IMR-90 (cell line): Measurements from ENCODE around the gene TBXAS1. TPM values are rescaled to one million over a fixed set of nuclear protein-coding genes. Genes with fewer than 3 reads are reported as not detected.

ENCODE experiments used
- ATAC-seq: fragments of 200-7000 bp; cut with Tn5 transposase; 2 replicates; pipeline ENCODE4 v1.9.1; 2020; ENCODE audit warnings: low read depth, mild to moderate bottlenecking, moderate library complexity
- BruUV-seq: library from RNA; stranded (reverse); fragments of 400-500 nt; replicated peaks from 2 replicates; lab custom pipeline; 2021; lab: Mats Ljungman, UMichigan
- CTCF ChIA-PET: fragments of 300-600 bp; formaldehyde crosslinking; extraction: SDS; loops from one replicate; lab custom pipeline; 2021; ENCODE audit warnings: antibody characterized with exemption; lab: Yijun Ruan, JAX
- POLR2A ChIA-PET: fragments of 300-600 bp; sonication (Branson Sonifier 250); formaldehyde crosslinking; loops from one replicate; lab custom pipeline; 2022; ENCODE audit warnings: antibody characterized with exemption; ENCODE audit not compliant: unreplicated experiment; lab: Charles Lee
- DNase-seq: peaks from one replicate; pipeline ENCODE4 v3.0.0; 2013
- H2AFZ ChIP-seq: replicated peaks from 2 replicates; pipeline ENCODE3; 2013; ENCODE audit warnings: low read length, mild to moderate bottlenecking; ENCODE audit not compliant: poor library complexity
- H2AK5ac ChIP-seq: 2 replicates; pipeline ENCODE4 v1.6.1; 2013; ENCODE audit warnings: low read depth, low read length, inconsistent platforms
- H2AK9ac ChIP-seq: replicated peaks from 2 replicates; pipeline ENCODE3; 2013; ENCODE audit warnings: mild to moderate bottlenecking, low read depth, low read length, moderate library complexity; ENCODE audit not compliant: poor library complexity
- H2BK120ac ChIP-seq: 2 replicates; pipeline ENCODE4 v1.6.1; 2013; ENCODE audit warnings: low read depth, low read length, inconsistent platforms
- H2BK15ac ChIP-seq: 3 replicates; pipeline ENCODE4 v1.6.1; 2013; ENCODE audit warnings: low read depth, low read length, inconsistent platforms
- H2BK20ac ChIP-seq: 2 replicates; pipeline ENCODE4 v1.6.1; 2013; ENCODE audit warnings: low read depth, mild to moderate bottlenecking, inconsistent platforms, low read length, moderate library complexity
- H2BK5ac ChIP-seq: 2 replicates; pipeline ENCODE4 v1.6.1; 2013; ENCODE audit warnings: mild to moderate bottlenecking, low read depth, low read length, inconsistent platforms; ENCODE audit not compliant: poor library complexity, severe bottlenecking
- H3K14ac ChIP-seq: replicated peaks from 2 replicates; pipeline ENCODE4 v1.6.1; 2013; ENCODE audit warnings: low read depth, low read length, inconsistent platforms
- H3K18ac ChIP-seq: 2 replicates; pipeline ENCODE4 v1.6.1; 2013; ENCODE audit warnings: low read depth, low read length, control low read depth
- H3K23ac ChIP-seq: 2 replicates; pipeline ENCODE4 v1.6.1; 2013; ENCODE audit warnings: low read depth, low read length, inconsistent platforms
- H3K27ac ChIP-seq: 2 replicates; pipeline ENCODE4 v1.5.1; 2013; ENCODE audit warnings: mild to moderate bottlenecking, control low read depth, low read length; ENCODE audit not compliant: insufficient read depth
- H3K27me3 ChIP-seq: 2 replicates; pipeline ENCODE4 v1.6.1; 2013; ENCODE audit warnings: low read length; ENCODE audit not compliant: control insufficient read depth, insufficient read depth
- H3K36me3 ChIP-seq: 2 replicates; pipeline ENCODE4 v1.6.1; 2013; ENCODE audit warnings: low read length, mixed read lengths; ENCODE audit not compliant: control insufficient read depth, insufficient read depth
- H3K4ac ChIP-seq: 2 replicates; pipeline ENCODE4 v1.6.1; 2013; ENCODE audit warnings: low read depth, low read length, inconsistent platforms
- H3K4me1 ChIP-seq: 2 replicates; pipeline ENCODE4 v1.6.1; 2013; ENCODE audit warnings: low read length, mixed read lengths; ENCODE audit not compliant: control insufficient read depth, insufficient read depth
- H3K4me2 ChIP-seq: 2 replicates; pipeline ENCODE4 v1.6.1; 2013; ENCODE audit warnings: low read depth, mild to moderate bottlenecking, control low read depth, low read length, moderate library complexity
- H3K4me3 ChIP-seq: 2 replicates; pipeline ENCODE4 v1.5.1; 2013; ENCODE audit warnings: low read depth, mild to moderate bottlenecking, control low read depth, low read length, moderate library complexity; ENCODE audit not compliant: insufficient read depth
- H3K56ac ChIP-seq: 2 replicates; pipeline ENCODE4 v1.6.1; 2013; ENCODE audit warnings: low read length, inconsistent platforms; ENCODE audit not compliant: insufficient read depth; ENCODE audit errors: extremely low read depth
- H3K79me1 ChIP-seq, 2 experiments: 2 replicates each; pipeline ENCODE4 v1.6.1; 2013; ENCODE audit warnings: low read length in 2 of 2, inconsistent platforms in 1 of 2, low read depth in 1 of 2
- H3K9ac ChIP-seq: 2 replicates; pipeline ENCODE4 v1.6.1; 2013; ENCODE audit warnings: low read depth, low read length, control low read depth
- H3K9me1 ChIP-seq: 2 replicates; pipeline ENCODE4 v1.6.1; 2013; ENCODE audit warnings: low read length, inconsistent platforms; ENCODE audit not compliant: insufficient read depth
- H3K9me3 ChIP-seq: 2 replicates; pipeline ENCODE4 v1.6.1; 2013; ENCODE audit warnings: low read length; ENCODE audit not compliant: control insufficient read depth, insufficient read depth
- H4K20me1 ChIP-seq: 2 replicates; pipeline ENCODE4 v1.6.1; 2013; ENCODE audit warnings: low read length, inconsistent platforms; ENCODE audit not compliant: insufficient read depth
- H4K5ac ChIP-seq: 2 replicates; pipeline ENCODE4 v1.6.1; 2013; ENCODE audit warnings: mild to moderate bottlenecking, low read depth, low read length, control low read depth
- H4K8ac ChIP-seq, 2 experiments: 2 replicates each; pipeline ENCODE4 v1.6.1; 2013; ENCODE audit warnings: low read depth in 2 of 2, low read length in 2 of 2, control low read depth in 1 of 2, inconsistent platforms in 1 of 2
- H4K91ac ChIP-seq: 2 replicates; pipeline ENCODE4 v1.6.1; 2013; ENCODE audit warnings: low read depth, low read length, inconsistent platforms; ENCODE audit not compliant: insufficient read depth
- CHD1 ChIP-seq: IDR thresholded peaks from 2 replicates; pipeline ENCODE4 v1.6.1; 2012; ENCODE audit warnings: low read depth, low read length, improper control_type of control experiment
- CTCF ChIP-seq: conservative IDR thresholded peaks from 2 replicates; pipeline ENCODE4 v1.5.1; 2012; ENCODE audit warnings: mild to moderate bottlenecking, low read depth, low read length, improper control_type of control experiment
- MAFK ChIP-seq: IDR thresholded peaks from 2 replicates; pipeline ENCODE4 v1.6.1; 2012; ENCODE audit warnings: low read depth, low read length, improper control_type of control experiment
- NFE2L2 ChIP-seq: fragments of 150-350 bp; IDR thresholded peaks from 2 replicates; pipeline ENCODE4 v1.6.1; 2016; ENCODE audit warnings: low read depth, mild to moderate bottlenecking, low read length
- POLR2A ChIP-seq: IDR thresholded peaks from 2 replicates; pipeline ENCODE4 v1.6.1; 2012; ENCODE audit warnings: mild to moderate bottlenecking, low read depth, low read length
- RFX5 ChIP-seq: IDR thresholded peaks from 2 replicates; pipeline ENCODE4 v1.8.0; 2012; ENCODE audit warnings: low read depth, mild to moderate bottlenecking, low read length, moderate library complexity
- WGBS, 2 experiments: methylation state at CpG; one replicate each; pipeline versions ENCODE4 v1.1.5 to v1.1.7; 2013; ENCODE audit warnings: missing lambda C conversion rate in 2 of 2; ENCODE audit not compliant: insufficient read length in 1 of 2; ENCODE audit errors: extremely low coverage in 2 of 2; 5-methylcytosine and 5-hydroxymethylcytosine counted together
- dilution Hi-C: fragments of 300-500 bp; cut with HindIII; formaldehyde crosslinking; loops from one replicate; pipeline ENCODE4 v1.14.3; 2018; ENCODE audit warnings: low sequenced_read_pairs; ENCODE audit not compliant: unreplicated experiment
- in situ Hi-C: fragments of 300-500 bp; cut with MboI; formaldehyde crosslinking; loops from 3 replicates; pipeline ENCODE4 v1.14.3; 2019; ENCODE audit warnings: low sequenced_read_pairs, inconsistent platforms, mixed read lengths
- intact Hi-C: fragments of 100-400 bp; cut with micrococcal nuclease; formaldehyde crosslinking; loops from 2 replicates; pipeline ENCODE4 v1.10.0; 2022
- polyA plus RNA-seq, 3 experiments: library from polyadenylated mRNA; depleted of rRNA; stranded (reverse); fragments of >200 nt; gene quantifications; 2 replicates each; pipeline ENCODE4 v1.2.3, GENCODE V29; 2012; ENCODE audit warnings: low replicate concordance in 1 of 3
- total RNA-seq: library from RNA; depleted of rRNA; stranded (reverse); fragments of >200 nt; gene quantifications from 2 replicates; pipeline ENCODE4 v1.2.3, GENCODE V29; 2012

Gene TBXAS1
- total and polyA plus RNA-seq, 2 of the 4 experiments (the other 2 are of a cell fraction): 5.9 to 10.8 TPM

- TF ChIP-seq CHD1: no peak
- no peak for TF ChIP-seq NFE2L2
- no peak for TF ChIP-seq CTCF
- TF ChIP-seq POLR2A: no peak
- TF ChIP-seq MAFK: no peak
- no peak for TF ChIP-seq RFX5
- Histone ChIP-seq H4K20me1 (no peaks in the 10 kb centered on the region), H2BK5ac (no peak overlapping the region), H3K4me3 (no peak overlapping the region), H3K79me1 (peaks cover 6 to 8% of the 10 kb centered on the region in 2 experiments; a peak in 2 of 4 replicates), H3K4me2 (no peak overlapping the region), H2BK15ac (no peak overlapping the region), H3K14ac (no peak overlapping the region), H3K4me1 (no peaks in the 10 kb centered on the region), H3K4ac (no peak overlapping the region), H3K9me3 (peaks cover 7% of the 10 kb centered on the region), H3K56ac (no peak overlapping the region), H2AK9ac (no peak overlapping the region), H3K27ac (no peak overlapping the region), H4K5ac (no peak overlapping the region), H3K9me1 (no peaks in the 10 kb centered on the region), H4K91ac (no peak overlapping the region), H3K18ac (no peak overlapping the region), H2AK5ac (no peak overlapping the region), H3K23ac (no peak overlapping the region), H3K27me3 (peaks cover 2% of the 10 kb centered on the region; the same call in 1 of the 2 replicates), H3K9ac (no peak overlapping the region), H2BK120ac (no peak overlapping the region), H3K36me3 (no peaks in the 10 kb centered on the region), H4K8ac (no peak overlapping the region), H2AFZ (no peak overlapping the region), H2BK20ac (no peak overlapping the region)
- intact Hi-C loops (no loop called here), in situ Hi-C loops (no loop called here), dilution Hi-C loops (no loop called here)
- CTCF ChIA-PET: no interaction called here
- ATAC-seq (no peak), DNase-seq (no peak)
- no TSS peak for BruUV-seq
- POLR2A ChIA-PET: no interaction called here
- WGBS, 2 experiments: no CpG with 5 or more reads among the region's 2 CpGs
Observed at GRCh38 chr7:140067052-140067451, 238.0 kb downstream of the TBXAS1 start.
